Glomerular visceral epithelial cell (primary cell): ENCODE data around the gene SPATA31E1.
A peak's percentile ranks its signal among the peaks of the same experiment; 100 is the strongest.

Experiments
- DNase-seq: peaks from one replicate; pipeline ENCODE4 v3.0.0-alpha.2; 2016; ENCODE audit errors: extremely low spot score

The SPATA31E1 gene

DNA sequence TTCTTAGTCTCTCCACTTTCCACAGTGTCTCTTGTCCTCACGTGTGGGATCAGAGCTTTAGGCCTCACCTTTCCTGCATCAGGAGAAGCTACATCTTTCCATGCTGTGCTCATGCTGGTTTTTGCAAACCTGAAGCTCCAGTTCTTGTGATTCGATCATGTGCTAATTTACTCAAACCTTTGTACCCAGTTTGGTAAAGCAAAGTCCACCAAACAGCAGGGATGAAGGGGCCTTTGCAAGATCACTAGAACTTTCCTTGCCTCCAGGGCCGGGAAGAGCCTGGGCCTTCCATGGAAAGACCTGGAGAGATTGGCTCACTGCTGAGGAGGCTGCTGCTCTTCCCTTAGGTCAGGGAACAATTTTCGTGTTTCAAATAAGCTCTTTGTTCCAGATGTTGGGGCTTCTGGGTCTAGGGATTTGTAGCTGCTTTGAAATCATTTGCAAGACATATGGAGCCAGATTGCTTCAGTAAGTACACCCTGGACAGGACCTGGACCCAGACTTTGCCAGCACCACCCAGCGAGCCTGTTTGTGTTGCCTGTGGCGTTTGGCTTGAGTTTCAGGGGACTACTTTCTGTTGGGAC, 18.7 kb upstream of the SPATA31E1 start:
- DNase-seq = no peak

GRCh38 chr9:87864915-87865314, 17.8 kb upstream of the SPATA31E1 start:
- no peak for DNase-seq

DNA sequence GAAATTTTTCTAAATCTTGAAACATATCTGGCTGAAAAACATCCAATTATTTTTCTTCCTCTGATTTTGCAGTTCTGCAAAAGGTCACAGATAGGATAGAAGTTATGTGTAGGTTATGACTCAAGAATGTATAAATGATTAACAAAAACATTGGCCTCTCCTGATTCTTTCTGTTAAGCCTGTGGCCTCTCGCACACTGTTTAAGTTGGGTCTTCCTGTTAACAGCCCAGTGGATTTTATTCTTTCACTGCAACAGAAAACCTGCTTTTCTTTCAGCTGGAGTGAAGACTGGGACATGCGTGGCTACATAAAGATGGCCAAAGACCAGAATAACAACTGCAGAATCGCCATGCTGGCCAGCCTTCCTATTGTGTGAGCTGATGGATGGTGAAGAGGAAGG, 17.1 kb upstream of the SPATA31E1 start:
- peak; percentile 58 for DNase-seq

DNA sequence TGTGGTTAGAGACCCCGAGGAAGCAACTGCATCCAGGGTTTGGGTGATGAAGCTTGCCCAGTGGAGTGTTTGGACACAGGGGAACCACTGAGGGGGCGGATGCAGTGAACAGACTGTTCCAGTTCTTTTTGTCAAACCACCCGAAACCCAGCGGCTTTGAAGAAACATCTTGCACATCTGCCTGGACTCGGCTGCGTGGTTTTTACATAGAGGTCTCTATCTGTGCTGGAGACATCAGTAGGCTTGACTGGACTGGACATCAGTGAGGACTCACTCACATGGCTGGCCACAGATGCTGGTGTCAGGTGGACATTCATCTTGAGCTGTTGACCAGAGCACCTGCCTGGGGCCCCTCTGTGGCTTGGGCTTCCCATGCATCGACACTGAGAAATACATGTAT, 15.3 kb upstream of the SPATA31E1 start:
- DNase-seq = no peak

GRCh38 chr9:87868175-87868574, 14.5 kb upstream of the SPATA31E1 start:
- DNase-seq = no peak

DNA sequence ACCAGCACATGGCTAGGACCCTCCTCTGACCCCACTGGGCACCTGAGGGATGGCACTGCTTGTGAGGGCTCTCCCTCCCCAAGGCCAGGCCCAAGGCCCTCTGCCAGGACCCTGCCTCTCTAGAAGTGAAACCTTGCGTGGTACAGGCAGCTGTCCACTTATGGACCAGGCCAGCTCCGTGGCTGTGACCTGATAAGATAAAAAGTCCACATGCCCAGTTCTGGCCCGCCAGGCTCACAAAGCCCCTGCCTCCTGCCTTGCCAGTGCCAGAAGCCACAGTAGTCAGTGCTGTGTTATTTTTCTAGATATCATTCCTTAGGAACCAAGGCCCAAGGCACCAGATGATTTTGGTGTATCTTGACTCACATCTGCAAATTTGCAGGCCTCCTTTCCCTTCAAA, 14.0 kb upstream of the SPATA31E1 start:
- no peak for DNase-seq

- DNase-seq = no peak
These were observed 13.6 kb upstream of the SPATA31E1 start for GRCh38 chr9:87869082-87869481.

DNA sequence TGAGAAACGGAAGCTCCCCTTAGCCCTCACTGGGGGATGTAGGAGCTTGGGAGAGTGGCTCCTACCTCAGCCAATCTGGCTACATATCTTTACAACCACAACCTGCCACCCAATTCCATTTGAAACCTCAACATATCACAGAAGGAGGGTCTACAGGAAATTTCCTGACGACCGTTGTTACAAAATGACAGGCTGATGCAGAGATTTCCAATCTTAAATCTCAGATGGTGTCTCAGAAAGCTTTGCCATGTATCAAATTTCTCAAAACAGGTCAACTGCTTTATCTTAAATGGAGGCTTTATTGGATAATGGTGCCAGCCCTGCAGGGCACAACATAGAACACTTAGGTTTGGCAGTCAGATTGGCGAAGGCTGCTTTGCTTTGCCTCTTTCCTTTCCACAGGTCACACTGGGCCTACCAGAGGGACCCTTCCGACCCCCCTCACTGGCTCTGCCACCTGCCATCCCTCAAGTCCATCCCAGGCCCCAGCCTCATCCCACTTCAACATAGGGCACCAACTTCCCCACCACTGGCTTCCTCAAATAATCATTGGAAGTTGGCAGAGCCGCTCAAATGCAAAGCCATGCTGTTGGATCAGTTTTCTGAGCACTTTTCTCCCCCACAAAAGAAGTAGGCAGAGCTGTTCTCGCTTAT, 11.1 kb upstream of the SPATA31E1 start:
- no peak for DNase-seq

DNA sequence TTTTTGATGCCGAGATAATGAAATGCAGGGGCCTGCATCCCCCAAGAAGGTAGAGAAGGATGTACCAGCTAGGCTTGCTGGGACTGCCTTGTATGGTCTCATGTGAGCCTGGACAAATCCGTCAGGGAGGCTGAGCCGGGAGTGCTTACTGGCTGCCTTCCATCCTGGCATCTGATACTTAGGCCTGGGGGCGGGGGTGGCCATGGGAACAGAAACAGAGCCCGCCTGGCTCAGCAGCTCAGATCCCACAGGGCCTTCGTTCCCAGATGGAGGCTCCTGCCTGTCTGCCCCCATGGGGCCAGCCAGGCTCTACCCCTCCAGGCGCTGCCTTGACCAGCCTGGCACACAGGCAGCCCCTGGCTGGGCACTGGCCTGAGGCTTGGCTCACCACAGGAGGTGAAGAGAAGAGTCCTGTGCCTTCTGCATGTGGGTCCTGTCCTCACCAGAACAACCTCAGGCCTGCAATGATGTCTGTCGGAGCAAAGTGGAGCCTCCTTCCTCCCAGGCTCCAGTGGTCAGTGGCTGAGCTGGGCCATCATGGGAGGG, 10.5 kb upstream of the SPATA31E1 start:
- DNase-seq = no peak

- DNase-seq = no peak
These were observed 8.9 kb upstream of the SPATA31E1 start for GRCh38 chr9:87873607-87874303.

DNA sequence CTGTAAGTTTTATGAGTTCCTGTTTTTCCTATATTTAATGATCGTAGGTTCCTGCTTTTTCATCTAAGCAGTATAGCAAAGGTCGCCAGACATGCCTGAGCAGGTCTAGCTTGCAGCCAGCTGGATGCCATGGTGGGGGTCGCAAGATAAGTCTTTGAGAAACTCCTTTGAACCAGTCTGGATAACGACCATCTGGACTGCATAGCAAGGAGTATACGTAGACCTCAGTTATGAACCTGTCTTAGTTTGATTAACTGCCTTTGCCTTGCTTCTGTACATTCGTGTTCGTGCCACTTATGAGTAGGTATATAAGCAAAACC, 8.4 kb upstream of the SPATA31E1 start:
- DNase-seq = no peak

DNA sequence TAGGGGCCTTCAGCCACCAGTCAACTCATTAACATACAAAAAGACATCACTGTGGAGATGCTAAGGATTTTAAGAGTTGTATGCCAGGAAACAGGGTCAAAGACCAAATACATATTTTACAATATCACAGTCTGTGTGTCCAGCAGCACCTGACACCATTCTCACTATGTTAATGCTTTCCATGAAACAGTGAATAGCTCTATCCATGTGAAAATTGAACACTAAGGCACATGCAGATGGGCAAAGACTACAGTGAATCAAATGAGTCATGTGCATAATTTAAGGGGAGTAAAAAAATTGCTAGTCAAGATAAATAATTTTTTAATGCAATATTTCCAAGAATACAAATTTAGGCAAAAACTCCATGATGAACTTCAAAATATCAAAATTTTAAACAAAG, 7.6 kb upstream of the SPATA31E1 start:
- no peak for DNase-seq

GRCh38 chr9:87875831-87876545, 6.7 kb upstream of the SPATA31E1 start:
- DNase-seq = no peak

DNA sequence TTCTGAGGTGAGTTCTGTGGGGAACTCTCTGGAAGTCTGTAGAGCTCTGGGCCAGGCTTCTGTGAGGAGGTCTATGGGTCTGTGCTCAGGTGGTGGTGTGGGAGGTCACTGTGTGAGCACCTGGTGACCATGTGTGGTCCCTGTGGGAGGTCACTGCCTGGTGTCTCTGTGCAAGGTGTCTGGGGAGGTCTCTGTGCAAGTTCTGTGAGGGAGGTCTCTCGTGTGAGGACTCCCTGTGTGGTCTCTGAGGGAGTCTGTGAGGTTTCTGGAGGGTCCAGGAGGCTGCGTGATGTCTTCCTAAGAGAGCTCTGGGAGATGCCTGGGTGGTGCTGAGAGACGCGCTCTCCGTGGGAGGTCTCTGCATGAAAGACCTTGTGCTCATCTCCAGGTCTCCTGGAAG, 6.0 kb upstream of the SPATA31E1 start:
- no peak for DNase-seq

GRCh38 chr9:87878989-87879511, 3.6 kb upstream of the SPATA31E1 start:
- DNase-seq = peak; percentile 14

DNA sequence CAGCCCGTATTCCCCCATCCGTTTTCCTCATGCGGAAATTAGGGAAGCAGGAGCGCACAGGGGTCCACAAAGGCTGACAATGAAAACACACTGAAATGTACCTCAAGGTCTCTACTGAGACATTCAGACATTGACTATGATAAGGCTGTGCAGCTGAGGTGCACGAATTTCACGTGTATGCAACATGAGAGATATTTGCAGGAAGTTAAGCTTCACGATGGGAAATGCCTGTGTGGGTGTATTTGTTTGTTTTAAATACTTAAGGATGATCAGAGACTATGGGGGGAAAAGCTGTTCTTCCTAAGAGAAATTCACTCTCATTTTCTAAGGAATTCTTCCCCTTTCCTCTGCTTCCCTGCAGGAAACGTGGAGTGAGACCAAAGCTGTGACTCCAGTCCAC, 2.6 kb upstream of the SPATA31E1 start:
- no peak for DNase-seq

DNA sequence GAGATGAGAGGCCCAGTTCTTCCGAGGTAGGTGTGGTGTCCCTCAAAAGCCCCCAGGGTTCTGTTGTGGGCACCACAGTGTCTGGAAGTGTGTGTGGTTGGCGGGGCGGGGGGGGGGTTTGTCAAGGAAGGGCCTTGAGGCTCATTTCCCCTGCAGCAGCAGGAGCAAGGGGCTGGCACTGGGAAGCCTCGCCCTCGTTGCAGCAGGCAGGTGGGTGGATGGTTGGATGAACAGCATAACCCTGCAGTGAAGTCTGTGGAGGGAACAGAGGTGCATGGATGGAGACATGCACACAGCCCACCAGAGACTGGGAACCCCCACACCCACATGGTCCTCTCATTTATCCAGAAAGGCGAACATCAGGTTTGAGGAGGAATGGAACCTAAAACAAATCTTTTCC, 2.0 kb upstream of the SPATA31E1 start:
- DNase-seq = no peak

DNA sequence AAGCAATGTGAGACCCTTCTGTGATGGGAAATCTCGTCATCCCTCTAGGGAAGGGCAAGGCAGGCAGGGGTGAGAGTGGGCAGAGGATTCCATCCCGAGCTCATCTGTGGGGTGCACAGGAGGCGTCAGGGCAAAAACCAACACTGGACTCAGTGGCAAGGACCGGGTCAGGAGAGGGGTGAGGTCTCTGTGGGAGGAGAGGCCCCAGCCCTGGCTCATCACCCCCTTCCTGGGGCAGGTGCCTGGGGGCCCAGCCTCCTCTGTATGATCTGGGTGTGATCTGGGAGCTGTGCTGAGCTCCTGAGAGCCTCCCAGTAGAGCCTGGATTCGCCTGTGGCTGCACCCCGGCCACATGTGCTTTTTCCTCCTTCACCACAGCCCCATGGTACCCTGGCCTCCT, 597 bp downstream of the SPATA31E1 start:
- DNase-seq = no peak

DNA sequence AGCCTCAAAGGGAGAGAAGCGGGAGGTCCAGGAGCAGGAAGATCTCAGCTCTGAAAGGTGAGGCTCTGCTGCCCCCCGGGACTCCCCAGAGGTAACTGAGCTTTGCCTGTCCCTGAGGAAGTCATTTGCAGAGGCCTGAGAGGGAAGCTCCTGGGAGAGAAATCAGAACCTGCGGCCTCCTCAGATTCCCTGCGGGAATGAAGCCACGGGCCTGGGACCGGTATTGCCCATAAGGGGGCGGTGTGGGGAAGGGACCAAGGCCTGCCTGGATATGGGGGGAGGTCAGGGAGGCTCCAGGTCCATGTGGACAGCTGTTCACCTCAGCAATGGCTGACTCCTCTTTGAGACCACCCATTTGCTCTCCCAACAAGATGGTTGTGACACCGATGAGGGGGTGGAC, 1.3 kb downstream of the SPATA31E1 start:
- peak; percentile 15 for DNase-seq

DNA sequence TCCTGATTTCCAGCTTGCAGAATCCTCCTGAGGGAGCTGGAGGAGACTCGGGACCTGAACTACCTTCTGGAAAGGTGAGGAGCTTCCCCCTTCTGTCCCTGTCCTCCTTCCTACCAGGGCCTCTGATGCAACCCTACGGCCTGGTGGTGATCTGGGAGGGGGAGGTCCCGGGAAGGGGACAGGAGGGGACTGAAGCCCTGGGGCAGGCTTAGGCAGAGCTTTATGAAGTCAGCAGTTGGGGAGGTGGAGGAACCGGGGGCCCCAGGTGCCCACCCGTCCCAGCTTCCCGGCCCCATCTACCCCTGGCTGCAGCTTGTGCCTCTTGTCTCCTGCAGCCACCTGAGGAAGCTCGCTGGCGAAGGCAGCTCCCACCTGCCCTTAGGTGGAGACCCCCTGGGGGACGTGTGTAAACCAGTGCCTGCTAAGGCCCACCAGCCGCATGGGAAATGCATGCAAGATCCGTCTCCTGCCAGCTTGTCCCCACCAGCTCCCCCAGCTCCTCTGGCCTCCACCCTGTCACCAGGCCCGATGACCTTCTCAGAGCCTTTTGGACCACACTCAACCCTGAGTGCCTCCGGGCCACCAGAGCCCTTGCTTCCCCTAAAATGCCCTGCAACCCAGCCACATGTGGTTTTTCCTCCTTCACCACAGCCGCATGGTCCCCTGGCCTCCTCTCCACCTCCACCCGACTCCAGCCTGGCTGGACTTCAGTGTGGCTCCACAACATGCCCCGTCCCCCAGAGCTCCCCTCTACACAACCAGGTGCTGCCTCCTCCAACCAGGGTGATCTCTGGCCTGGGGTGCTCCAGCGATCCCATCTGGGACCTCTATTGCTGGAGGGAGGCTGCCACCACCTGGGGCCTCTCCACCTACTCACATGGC, 2.1 kb downstream of the SPATA31E1 start:
- DNase-seq = no peak

- no peak for DNase-seq
These were observed 3.0 kb downstream of the SPATA31E1 start for GRCh38 chr9:87885484-87886189.
